Epidermal melanocyte (primary cell): Measurements from ENCODE around the gene ADAMTS7.
A peak's percentile ranks its signal among the peaks of the same experiment; 100 is the strongest.
"Not testable (repeated sequence)": the region's sequence is repeated elsewhere in the genome, so short reads cannot be mapped to it uniquely, and the experiment has no call there.

Experiments used
- DNase-seq: peaks from one replicate; pipeline ENCODE4 v3.0.0; 2011; ENCODE audit warnings: low spot score; ENCODE audit not compliant: insufficient read length

Gene ADAMTS7

GRCh38 chr15:78726870-78727551, 84.3 kb downstream of the ADAMTS7 start:
- no peak for DNase-seq

- DNase-seq = not testable (repeated sequence)
These were observed 91.3 kb downstream of the ADAMTS7 start for GRCh38 chr15:78719819-78720450.

DNA sequence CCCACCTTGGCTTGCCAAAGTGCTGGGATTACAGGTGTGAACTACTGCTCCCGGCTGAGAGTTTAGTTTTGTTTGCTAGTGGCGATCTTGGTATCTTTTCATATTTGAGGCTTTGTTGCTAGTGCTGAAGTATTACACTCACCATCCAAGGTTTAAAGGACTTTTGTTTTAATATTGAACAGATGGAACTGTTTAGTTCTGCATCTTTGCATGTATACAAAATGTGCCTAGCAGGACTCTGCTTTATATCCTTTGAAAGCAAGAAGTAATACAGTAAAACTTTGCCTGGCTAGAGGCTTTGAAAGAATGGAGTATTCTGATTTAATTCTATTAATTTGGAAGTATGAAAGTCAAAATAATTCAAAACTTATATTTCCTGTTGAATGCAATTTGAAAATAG, 92.4 kb downstream of the ADAMTS7 start:
- no peak for DNase-seq

- DNase-seq = no peak
These were observed 93.2 kb downstream of the ADAMTS7 start for GRCh38 chr15:78717956-78718656.

GRCh38 chr15:78716651-78717050, 94.6 kb downstream of the ADAMTS7 start:
- DNase-seq = no peak

- no peak for DNase-seq
These were observed 95.3 kb downstream of the ADAMTS7 start for GRCh38 chr15:78715930-78716329.

DNA sequence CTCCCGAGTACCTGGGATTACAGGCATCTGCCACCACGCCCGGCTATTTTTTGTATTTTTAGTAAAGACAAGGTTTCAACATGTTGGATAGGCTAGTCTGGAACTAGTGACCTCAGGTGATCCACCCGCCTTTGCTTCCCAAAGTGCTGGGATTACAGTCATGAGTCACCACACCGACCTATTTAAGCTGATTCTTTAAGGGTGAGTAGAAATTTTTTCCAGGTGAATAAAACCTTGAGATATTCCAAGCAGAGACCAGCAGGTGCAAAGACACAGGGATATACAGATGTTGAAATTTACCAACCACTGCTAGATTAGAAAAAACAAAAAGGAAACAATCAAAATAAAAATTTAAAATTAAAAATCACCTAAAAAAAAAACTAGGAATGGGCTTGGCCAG, 95.8 kb downstream of the ADAMTS7 start:
- no peak for DNase-seq

- DNase-seq = no peak
These were observed 96.4 kb downstream of the ADAMTS7 start for GRCh38 chr15:78714890-78715289.

- DNase-seq = no peak
These were observed 98.3 kb downstream of the ADAMTS7 start for GRCh38 chr15:78712797-78713515.

- no peak for DNase-seq
These were observed 99.6 kb downstream of the ADAMTS7 start for GRCh38 chr15:78711638-78712037.

- DNase-seq = peak; percentile 34
These were observed 101.9 kb downstream of the ADAMTS7 start for GRCh38 chr15:78709263-78709882.
